Heart left ventricle (tissue), 13 donors: ENCODE results near the gene DLG4.

Source experiments
- CTCF ChIP-seq, 12 donors: fragments of 200-600 bp; sonication (generic) in 4 of 12; IDR thresholded peaks; one replicate each; pipeline versions ENCODE4 v1.5.0 to v1.8.0; 2018 to 2022; ENCODE audit warnings: antibody characterized with exemption in 12 of 12, mild to moderate bottlenecking in 5 of 12
- POLR2A ChIP-seq, 2 donors: fragments of 450-650 bp; IDR thresholded peaks; one replicate each; pipeline ENCODE4 v1.6.1; 2017; ENCODE audit warnings: antibody characterized with exemption in 2 of 2, mild to moderate bottlenecking in 2 of 2, moderate library complexity in 2 of 2
- donor health status: ischemic (EF 13 %, LVEDD 7.1; RV severe dilation, severe dysfunction).
- donor health status: DM: no; HTN: yes; CAD: no.
- donor health status: DM: no; HTN: no; CAD: no.
- donor health status: ischemic (EF 25% LVEDD 6.9; RV normal size, moderate dysfunction).
- donor health status: ischemic (EF 25% LVEDD 5.7; RV mildly dilated, moderate dysfunction).
- donor health status: ischemic (EF 35%, LVEDD 5.7; RV mildly dilated, moderate dysfunction).
- donor health status: nonischemic (EF 11% LVEDD 7.7; RV severe dilation, severe dysfunction).
- donor health status: DM: yes; HTN: yes; CAD: no.
- donor health status: PGD.
- donor health status: ischemic (EF 29% LVEDD 5.4; RV normal size, mild dysfunction).
- donor health status: nonischemic (EF 23%, LVEDD 6.1; RV moderate dilation, normal function).

DNA sequence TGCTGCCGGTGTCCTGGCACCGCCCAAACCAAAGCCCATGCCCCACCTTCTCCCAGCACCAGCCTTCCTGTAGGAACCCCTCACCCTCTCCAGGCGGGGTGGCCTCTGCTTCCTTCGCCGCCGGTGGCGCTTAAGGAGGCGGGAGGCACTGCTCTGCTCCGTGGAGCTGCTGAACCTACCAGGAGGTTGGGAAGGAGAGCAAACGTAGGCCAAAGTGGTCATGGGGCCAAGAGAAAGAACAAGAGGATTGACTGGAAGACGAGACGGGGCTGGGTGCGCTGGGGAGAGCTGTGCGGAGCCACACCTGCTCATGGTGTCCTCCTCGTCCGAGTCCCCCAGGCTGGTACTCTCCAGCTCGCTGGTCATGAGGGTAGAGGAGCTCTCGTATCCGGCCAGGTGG lies 9.9 kb upstream of the DLG4 start:
- no peak for TF ChIP-seq POLR2A (IDR thresholded peaks at IDR 0.05)
- TF ChIP-seq CTCF (IDR thresholded peaks at IDR 0.05): no peak
